GM12801 (cell line): ENCODE data around the gene PEX26.

Source experiments
- CTCF ChIP-seq: IDR thresholded peaks from one replicate; pipeline ENCODE4 v1.5.1; 2011; ENCODE audit warnings: control low read depth; ENCODE audit not compliant: insufficient read length; ENCODE audit errors: extremely low read depth

PEX26 gene

DNA sequence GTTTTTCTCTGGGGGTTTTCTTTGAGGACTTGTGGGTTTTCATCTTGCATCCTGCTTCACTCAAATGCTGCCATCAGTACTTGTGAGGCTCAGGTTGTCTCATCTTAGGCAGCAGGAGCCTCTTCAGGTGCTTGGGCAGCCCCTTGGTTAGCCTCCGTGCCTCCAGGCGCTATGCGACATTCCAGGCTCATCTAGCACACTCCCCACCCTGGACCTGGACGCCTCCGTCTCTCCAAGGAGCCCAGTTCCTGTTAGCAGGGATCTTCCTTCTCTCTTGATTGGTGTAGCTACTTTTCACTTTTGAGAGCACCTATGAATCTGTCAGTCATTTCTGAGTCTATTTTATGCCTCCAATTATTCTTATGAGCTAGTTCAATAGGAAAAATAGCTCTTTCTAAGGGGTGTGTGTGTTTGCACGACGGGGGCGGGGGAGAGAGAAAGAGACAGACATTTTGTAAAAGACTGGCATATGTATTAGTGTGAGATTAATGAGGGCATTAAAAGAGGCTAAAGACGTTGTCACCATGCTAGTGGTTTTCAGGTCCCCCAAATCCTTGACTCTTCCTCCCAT, 40.6 kb downstream of the PEX26 start:
- TF ChIP-seq CTCF, result no peak

- TF ChIP-seq CTCF, result no peak
These were observed 41.8 kb downstream of the PEX26 start for GRCh38 chr22:18119409-18120110.

DNA sequence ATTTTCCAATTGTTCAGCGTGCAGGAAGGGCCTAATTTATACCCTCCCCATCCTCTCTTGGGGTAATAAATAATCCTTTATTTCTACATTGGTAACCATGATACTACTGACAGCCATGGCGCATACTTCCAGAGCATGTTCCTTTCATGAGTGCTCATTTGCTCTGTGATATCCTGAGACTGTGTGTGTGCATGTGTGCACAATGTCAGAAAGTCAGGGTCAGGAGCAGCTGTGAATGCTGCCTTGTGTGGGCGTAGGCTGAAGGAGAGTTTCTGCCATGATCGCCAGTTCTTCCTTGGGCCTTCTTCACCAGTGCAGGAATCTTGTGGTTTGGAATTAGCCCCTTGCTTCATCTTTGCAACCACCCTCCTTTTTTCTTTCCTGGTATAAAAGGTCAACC, 43.1 kb downstream of the PEX26 start:
- no peak for TF ChIP-seq CTCF

DNA sequence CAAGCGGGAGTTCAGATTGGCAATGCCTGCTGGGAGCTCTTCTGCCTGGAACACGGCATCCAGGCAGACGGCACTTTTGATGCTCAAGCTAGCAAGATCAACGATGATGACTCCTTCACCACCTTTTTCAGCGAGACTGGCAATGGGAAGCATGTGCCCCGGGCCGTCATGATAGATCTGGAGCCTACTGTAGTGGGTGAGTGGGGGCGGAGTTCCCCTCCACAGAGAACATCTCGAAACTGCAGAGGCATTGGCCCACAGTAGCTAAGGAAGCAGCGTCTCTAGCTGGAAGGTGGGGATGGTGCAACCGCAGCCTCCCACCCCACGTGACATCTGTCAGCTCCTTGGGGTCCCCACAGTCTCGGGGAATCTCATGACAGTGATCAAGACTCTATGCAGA, 43.7 kb downstream of the PEX26 start:
- TF ChIP-seq CTCF, result no peak

- no peak for TF ChIP-seq CTCF
These were observed 44.3 kb downstream of the PEX26 start for GRCh38 chr22:18121954-18122554.

GRCh38 chr22:18126606-18127005, 48.8 kb downstream of the PEX26 start:
- TF ChIP-seq CTCF, result no peak

GRCh38 chr22:18130018-18130417, 52.2 kb downstream of the PEX26 start:
- TF ChIP-seq CTCF, result no peak
